Superior temporal gyrus (tissue), 1 donor: ENCODE results near the gene ZC3H12A.
A peak's percentile ranks its signal among the peaks of the same experiment; 100 is the strongest.

Source experiments
- DNase-seq: peaks from one replicate; pipeline ENCODE4 v3.0.0-alpha.2; 2016; ENCODE audit errors: extremely low spot score

Gene ZC3H12A

DNA sequence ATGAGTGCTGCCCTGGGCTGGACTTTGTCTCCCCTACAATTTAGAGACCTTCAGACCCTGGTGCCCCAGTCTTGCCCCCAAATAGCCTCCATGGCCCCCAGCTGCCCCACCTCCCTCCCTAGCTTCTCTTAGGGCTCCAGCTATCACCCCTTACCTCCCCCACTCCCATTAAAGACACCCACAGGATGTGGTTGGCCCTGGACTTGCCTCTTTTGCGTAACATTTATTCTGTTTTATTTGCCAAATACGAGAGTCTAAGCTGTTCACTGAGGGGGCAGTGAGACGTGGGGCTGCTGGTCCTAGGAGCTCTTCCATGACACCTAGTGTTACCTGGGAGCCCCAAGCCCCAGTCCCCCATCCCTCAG is 4.5 kb downstream of the ZC3H12A start:
- DNase-seq: no peak

DNA sequence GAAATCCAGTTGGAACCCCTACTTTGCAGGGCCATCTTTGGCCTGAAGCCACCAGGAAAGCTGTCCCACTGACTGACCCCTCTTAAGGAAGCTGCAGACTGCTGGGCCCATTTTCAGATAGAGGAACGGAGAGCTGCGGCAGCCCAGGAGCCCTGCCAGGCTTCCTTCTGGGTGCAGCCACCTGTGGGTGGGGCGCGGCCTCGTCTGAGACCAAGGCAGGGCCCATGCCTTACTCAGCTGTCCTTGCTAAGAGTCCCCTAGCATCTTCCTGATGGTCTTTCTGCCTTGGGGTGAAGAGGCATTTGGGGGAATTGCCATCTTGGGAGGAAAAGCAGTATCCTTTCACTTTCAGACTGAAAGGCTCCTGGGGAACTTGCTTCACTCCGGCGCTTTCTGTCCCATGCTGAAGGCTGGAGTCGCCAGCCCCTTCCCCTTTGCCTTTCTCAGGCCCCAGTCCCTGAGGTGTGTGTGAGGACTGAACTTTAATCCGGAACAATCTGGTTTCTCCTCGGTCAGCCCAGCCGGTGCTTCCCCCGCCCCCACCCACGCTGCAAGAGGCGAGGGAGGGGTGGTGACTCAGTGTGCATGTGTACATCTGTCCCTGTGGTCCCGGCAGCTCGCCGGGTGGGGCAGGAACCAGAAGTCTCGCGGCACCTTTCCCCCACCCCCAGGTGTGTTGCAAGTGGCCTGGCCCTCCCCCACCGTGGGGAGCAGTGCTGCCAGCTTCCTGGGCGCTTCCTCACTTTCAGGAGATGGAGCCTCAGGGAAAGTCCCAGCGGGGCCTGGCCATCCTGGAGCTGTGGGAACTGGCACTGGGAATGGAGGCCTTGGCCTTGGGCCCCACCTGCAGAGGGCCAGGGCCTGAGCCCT is 5.1 kb downstream of the ZC3H12A start:
- no peak for DNase-seq

DNA sequence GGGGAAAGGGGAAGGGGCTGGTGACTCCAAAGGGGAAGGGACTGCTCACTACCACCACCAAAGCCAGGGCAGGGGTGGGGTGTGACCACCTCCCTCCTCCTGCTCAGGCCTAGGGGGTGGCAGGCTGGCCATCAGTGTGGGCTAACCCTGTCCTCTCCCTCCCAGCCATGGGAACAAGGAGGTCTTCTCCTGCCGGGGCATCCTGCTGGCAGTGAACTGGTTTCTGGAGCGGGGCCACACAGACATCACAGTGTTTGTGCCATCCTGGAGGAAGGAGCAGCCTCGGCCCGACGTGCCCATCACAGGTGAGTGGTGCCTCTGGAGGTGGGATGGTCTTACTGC is 5.7 kb downstream of the ZC3H12A start:
- no peak for DNase-seq

DNA sequence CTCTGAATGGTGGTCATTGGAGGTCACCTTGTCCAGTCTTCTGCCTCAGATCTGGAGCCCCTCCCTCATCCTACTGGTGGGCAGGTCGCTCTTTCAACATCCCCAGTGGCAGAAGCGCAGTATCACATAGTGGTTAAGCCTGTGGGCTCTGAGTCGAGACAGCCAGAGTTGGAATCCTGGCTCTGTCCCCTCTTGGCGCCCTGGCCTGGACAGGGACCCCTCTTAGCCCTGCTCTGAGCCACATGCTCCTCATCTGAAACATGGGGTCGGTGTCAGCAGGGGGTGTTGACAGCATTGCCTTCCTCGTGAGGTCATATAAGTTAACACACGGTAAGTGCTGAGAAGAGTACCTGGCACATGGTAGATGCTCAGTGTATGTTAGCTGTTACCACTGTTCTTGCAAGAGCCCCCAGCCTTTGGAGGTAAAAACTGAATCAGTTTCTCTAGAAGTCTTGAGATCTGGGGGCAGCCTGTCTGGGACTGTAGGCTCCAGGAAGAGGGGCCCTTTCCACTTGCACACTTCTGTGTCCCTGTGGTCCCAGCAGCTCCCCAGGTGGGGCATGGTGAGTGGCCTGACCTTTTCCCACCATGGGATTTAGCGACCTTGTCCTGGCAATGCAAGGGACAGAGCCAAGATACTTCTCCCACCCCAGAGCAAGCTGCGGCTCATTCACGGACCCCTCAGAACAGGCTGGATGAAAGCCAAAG is 6.4 kb downstream of the ZC3H12A start:
- no peak for DNase-seq

DNA sequence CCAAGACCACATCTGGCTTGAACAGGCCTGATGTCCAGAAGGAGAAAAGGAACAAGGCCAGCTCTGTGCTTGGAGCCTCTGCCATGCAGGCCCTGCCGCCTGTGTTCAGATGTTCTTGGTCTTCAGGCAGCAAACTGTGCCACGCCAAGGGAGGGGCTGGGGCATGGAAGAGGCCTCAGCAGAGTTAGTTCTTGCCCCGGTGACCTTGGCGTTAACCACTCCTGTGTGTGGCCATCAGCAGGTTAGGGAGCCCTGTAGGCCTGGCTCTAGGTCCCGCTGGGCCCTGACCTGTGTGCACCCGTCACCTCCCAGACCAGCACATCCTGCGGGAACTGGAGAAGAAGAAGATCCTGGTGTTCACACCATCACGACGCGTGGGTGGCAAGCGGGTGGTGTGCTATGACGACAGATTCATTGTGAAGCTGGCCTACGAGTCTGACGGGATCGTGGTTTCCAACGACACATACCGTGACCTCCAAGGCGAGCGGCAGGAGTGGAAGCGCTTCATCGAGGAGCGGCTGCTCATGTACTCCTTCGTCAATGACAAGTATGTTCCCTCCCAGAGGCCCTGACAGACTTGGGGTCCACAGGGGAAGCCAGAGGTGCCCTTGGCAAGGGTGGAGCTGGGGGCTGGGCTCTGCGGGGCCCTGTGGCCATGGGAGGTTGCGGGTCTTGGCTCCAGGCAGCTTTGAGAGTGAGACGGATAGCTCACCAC is 7.1 kb downstream of the ZC3H12A start:
- DNase-seq: no peak

DNA sequence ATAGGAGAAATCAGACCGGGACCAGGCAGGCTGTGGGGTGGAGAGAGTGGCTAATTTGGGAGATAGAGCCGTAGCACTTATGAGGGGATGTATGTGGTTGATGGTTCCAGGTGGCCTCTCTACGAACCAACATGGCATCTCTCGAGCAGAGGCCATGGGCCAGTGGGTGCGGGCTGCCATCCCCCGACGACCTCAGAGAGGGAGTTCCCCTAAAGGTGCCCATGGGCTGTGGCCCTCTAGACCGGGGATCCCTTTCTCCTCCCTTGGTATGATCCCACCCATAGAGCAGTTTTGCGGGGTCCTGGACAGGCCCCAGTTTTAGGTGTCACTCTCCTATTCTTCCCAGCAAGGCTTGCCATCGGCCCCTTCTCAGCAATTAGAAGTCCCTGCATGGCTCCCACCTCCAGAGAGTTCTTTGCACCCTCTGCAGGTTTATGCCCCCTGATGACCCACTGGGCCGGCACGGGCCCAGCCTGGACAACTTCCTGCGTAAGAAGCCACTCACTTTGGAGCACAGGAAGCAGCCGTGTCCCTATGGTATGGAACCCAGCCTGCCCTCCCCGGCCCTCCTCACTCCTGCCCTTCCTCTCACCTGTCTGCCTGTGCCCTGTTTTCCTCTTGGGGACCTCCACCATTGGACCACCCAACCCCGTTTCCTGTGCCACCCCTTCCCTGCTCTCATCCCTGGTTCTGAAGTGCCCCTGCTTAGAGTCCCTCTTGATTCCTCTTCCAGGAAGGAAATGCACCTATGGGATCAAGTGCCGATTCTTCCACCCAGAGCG is 7.8 kb downstream of the ZC3H12A start:
- no peak for DNase-seq

DNA sequence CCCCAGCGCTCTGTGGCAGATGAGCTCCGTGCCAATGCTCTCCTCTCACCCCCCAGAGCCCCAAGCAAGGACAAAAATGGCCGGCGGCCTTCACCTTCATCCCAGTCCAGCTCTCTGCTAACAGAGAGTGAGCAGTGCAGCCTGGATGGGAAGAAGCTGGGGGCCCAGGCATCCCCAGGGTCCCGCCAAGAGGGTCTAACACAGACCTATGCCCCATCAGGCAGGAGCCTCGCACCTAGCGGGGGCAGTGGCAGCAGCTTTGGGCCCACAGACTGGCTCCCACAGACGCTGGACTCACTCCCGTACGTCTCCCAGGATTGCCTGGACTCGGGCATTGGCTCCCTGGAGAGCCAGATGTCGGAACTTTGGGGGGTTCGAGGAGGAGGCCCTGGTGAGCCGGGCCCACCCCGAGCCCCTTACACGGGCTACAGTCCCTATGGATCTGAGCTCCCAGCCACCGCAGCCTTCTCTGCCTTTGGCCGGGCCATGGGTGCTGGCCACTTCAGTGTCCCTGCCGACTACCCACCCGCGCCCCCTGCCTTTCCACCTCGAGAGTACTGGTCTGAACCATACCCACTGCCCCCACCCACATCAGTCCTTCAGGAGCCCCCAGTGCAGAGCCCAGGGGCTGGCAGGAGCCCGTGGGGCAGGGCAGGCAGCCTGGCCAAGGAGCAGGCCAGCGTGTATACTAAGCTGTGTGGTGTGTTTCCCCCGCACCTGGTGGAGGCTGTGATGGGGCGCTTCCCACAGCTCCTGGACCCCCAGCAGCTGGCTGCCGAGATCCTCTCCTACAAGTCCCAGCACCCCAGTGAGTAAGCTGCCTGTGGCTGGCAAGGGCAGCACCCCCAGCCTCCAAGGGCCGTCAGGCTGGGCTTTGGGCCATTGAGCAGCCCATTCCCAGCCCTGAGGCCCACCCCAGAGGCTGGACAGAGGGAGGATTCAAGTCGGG is 8.7 kb downstream of the ZC3H12A start:
- DNase-seq: no peak

DNA sequence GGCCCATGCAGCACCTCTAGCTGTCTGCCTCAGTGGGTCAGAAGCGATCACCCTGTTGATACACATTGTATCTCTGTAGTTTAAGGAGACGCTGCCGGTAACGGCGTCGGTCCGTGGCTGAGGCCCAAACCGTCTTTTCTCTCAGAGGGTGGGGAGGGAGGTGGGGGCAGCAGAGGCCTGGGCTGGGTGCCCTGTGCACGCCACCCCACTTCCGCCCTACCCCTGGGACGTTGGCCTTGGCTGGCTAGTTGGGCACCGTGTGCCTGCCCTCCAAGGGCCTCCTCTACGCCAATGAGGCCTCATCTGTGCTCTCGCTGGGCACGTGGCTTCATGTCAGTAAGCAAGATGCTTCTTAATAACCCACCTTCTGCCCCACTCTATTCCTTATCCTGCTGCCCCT is 9.4 kb downstream of the ZC3H12A start:
- no peak for DNase-seq

DNA sequence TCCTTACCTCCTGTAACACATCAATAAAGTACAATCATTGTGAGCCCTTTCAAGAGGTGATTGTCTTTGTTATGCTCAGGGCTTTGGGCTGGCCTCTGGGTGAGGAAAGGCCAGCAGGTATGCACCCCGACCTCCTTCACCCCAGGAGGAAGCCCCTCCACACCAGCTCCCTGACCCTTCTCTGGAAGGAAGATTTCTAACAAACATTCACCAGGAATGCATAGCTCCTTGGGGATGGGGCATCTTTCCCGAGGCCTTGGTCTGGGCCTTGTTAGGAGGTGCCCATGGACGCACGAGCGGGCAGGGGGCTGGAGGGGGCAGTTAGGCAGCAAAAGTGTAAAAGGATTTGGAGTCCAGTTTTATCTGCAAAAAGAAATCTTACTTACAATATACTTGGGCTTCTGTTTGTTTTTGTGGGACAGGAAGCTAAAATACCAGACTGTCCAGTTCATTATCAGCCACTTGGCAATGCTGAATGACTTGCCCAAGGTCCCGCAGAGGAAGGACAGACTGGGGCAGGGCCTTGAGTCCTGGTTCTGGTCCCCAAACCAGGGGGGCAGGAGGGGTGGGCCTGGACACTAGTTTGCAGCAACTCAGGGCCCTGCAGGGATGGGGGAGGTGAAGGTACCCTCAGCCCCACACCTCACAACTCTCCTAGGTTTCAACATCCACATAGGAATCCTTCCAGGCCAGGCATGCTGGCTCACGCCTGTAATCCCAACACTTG is 10.1 kb downstream of the ZC3H12A start:
- no peak for DNase-seq

DNA sequence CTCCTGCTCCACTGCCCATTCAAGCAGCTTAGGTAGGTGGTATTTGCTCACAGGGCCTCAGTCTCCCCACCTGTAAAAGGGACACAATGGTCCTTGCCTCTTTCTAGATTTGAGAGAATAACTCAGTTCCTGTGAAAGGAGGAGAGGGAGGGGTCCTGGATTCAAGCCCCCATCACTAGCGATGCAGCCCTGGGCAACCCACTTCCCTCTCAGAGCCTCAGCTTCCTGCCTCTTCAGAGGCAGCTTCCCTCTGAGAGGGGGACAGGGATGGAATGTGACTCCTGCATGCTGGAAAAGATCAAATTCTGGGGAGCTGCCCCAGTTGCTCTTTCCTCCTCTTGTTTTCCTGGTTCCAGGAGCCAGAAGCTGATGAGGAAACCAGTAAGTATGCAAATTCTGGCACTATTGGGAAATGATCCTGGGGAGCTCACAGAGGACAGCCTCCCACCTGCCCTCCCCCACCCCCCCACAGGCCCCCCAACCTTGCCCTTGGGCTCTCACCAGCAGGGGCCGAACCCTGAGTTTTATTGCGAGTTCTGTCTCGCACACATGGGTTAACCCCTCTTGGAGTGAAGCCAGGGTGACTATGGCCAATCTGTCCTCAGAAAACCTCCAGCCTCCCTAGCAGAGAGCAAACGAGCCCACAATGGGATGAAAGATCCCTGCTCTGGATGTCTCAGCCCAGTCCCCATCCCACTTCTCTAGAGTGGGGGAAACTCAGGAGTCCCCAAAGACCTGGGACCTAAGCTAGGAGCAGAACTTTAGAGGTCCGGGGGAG is 11.7 kb downstream of the ZC3H12A start:
- DNase-seq: no peak

DNA sequence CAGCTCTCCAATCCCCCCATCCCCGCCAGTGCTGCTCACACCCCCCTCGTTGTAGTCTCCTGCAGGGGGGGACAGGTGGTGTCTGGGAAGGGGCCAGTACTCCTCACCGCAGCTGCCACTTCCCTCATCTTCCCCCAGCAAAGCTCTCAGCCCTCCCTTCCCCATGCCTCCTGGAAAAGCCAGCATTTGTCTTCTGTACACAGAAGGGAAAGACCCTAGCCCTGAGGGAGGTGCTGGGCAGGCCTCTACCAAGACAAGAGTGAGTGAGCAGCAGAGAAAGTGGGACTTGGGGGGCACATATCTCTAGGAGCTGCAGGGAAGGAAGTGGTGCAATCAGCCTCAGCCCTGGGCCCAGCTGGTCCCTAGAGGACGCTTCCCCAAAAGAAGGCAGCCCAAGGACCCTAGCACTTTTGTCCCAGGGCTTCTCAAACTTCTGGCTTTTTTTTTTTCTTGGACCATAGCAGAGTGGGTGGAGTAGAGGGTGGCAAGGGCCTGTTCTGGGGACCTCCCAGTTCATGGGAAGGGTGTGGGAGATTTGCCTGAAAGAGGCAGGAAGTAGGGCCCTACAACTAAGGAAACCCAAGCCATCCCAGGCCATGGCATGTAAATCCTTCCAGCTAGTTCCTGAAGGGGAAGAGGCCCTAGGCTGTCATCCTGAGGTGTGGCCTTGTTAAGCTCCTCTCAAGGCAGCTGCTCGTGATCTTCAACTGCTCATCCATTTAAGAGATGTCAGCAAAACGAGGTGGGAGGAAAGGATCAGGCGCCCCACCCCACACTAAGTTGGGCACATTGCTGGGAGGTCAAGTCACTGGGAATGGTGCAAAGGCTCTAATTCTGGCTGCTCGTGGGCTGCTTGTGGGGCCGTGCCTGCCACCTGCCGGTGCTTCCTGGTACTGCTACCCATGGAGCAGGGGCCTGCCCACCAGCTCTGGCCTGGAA is 12.6 kb downstream of the ZC3H12A start:
- peak; percentile 79 for DNase-seq

DNA sequence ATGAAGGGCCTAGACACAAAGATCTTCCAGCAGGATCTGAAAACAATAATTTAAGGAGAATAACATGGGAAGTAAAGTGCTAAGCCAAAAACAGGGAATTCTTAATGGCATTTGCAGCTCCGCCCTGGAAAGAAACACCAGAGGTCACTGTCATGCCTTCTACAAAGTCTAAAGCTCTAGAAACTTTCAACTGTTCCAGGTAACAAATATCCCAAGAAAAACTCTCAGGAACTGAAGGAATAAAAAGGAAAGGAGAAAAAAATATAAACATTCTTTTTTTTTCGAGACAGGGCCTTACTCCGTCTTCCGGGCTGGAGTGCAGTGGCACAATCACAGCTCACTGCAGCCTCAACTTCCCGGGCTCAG is 13.2 kb downstream of the ZC3H12A start:
- no peak for DNase-seq

DNA sequence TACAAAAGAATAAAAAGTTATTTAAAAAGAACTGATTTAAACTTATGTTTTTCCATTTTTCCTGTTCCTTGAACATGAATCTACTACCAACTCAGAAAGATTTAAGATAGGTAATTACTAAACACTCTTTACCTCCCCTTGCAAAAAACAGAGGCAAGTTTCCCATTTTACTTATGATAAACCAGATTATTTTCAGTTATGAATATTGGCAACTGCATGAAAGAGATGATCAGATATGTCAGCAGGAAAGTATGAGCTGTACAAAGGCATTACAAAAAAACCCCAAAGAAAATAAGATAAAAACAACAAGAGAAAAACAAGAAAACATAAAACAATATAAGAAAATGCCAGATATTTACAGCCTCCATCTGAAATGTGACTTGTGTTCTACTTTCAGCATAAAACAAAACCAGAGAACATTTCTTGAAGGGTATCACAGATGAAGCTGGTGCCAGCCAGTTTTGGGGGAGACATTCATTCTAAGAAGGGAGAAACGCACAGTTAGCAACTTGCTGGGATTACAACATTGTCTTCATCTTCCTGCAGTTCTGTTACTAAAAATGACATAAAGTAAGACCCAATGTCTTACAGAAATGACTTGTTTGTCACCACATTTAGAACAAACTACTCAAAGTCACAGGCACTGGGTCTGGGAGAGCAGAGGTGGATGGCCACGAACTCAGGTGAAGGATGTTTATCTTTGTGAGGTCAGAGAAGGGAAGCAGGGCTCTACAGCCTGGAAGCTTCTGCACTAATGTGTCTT is 19.1 kb downstream of the ZC3H12A start:
- no peak for DNase-seq

DNA sequence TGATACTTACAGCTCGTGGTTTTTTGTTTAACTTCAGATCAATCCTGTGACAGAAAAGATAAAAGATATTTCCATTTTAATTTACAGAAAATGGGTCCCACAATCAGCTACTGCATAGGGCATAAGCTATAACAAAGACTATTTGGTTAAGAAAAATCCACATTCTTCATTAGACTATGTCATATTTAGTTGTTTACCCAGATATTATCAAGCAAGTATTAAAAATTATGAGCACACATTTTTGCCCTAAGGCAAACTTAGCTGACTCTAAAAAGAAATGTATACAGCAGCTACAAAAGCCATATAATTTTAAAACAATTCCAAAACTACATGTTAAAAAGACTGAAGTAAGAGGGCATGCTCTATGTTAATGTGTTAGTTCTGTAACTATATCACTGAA is 21.5 kb downstream of the ZC3H12A start:
- DNase-seq: no peak

DNA sequence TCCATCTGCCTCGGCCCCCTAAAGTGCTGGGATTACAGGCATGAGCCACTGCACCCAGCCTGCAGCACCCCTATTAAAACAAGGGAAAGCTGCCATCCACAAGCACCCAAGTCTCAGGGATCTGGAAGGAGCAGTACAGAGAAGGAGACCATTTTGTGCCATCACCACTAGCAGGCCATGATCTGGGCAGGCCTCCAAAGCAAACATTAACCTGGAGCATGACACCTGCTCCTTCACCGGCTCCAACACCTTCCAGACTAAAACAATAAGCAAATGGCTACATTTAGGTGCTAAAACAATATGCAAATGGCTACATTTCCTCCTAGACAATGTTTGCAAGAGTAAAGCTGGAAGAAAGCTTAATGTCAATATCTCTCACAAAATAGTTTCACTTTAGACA is 23.5 kb downstream of the ZC3H12A start:
- DNase-seq: no peak

DNA sequence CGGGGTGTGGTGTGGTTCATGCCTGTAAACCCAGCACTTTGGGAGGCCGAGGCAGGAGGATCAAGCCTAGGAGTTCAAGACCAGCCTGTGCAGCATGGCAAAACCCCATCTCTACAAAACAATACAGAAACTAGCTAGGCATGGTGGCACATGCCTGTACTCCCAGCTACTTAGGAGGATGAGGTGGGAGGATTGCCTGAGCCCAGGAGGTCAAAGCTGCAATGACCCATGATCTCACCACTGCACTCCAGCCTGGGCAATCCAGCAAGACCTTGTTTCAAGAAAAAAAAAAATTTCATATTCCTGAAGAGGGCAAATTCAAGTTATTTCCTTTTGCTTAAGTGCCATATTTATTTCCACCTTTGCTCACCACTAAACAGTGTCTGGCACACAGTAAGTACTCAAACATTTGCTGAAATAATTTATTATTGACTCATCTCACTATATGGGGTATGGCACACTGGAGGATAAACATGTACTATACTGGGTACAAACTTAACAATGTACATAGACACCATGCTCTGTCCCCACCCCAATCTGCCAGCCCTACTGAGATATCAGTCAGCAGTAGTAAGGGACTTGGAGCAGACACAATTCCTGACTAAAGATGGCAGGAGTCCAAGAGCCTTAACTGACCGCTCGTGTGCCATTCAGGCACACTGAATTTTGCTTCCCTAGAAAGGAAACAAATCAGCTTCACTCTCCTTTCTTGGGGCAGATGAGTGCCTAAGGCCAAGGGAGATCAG is 24.7 kb downstream of the ZC3H12A start:
- peak; percentile 70 for DNase-seq

DNA sequence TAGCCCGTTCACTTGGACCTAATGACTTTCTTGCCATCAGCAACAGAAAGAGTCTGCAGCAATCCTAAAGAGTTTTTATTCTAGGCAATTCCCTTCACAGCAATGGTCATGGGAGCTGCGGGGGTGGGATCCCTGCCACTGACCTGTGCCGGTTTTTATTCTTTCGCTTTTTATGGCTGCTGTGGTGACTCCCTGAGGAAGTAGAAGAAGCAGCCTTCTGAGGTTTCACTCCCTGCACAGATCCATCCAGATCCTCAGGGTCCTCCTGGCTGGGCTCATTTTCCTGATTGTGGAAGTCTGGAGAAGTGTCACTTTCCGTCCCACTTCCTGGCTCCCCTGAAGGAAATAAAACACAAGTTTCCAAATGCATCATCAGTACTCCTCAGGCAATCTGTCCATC is 27.3 kb downstream of the ZC3H12A start:
- no peak for DNase-seq
